Activated CD8-positive, alpha-beta memory T cell treated with anti-CD3 and anti-CD28 coated beads for 1 hour (primary cell): Measurements from ENCODE around the gene ASB18.

Experiments used
- DNase-seq, 2 donors: peaks; one replicate each; pipeline ENCODE4 v3.0.0-alpha.2; 2020; ENCODE audit warnings: low read depth in 1 of 2; ENCODE audit errors: extremely low read depth in 1 of 2

ASB18 gene

DNA sequence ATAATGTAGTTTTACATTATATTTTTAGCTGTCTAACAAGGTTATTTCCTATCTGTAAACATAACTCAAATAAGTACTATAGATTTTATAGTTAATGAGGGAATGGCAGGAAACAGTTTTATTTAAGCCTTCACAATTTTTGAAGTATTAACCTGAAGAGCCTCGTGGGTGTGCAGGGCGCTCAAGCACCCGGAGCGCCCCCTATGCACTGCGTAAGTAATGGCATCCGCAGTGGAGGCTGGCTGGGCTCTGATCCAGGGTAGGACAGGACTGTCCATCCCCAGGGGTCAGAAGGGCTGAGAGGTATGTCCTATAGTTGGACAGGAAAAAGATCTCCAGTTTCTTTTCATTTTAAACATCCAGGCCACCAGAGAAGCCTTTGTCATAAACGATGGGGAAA is 87.8 kb downstream of the ASB18 start:
- no peak for DNase-seq

- DNase-seq = no peak
These were observed 88.6 kb downstream of the ASB18 start for GRCh38 chr2:236175548-236176150.

GRCh38 chr2:236173729-236174607 is 90.2 kb downstream of the ASB18 start:
- no peak for DNase-seq

- DNase-seq = no peak
These were observed 91.0 kb downstream of the ASB18 start for GRCh38 chr2:236173036-236173728.

GRCh38 chr2:236172255-236173035 is 91.8 kb downstream of the ASB18 start:
- DNase-seq = no peak

GRCh38 chr2:236171680-236172254 is 92.4 kb downstream of the ASB18 start:
- DNase-seq = no peak

DNA sequence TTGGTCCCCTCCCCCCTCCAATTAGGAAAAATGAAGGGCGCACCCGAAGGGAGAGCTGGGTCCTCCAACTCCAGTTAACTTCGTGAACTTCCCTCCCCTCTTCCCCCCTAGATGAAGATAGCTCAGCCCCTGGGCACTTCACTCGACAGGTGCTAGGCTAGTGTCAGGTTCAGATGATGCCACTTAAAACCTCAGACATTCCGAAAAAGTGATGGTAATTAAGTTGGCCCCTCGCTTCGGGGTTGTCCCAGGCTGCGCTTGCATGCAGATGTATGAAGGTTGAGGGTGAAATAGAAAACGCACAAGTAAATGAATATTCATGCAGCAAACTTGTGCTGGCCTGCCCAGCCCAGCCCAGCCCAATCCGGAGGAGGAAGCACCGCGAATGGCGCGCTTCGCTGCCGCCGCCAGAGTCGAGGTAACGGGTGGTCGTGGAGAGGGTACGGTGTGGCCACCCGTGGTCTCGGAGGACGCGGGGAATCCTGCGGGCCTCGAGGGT is 93.0 kb downstream of the ASB18 start:
- no peak for DNase-seq

DNA sequence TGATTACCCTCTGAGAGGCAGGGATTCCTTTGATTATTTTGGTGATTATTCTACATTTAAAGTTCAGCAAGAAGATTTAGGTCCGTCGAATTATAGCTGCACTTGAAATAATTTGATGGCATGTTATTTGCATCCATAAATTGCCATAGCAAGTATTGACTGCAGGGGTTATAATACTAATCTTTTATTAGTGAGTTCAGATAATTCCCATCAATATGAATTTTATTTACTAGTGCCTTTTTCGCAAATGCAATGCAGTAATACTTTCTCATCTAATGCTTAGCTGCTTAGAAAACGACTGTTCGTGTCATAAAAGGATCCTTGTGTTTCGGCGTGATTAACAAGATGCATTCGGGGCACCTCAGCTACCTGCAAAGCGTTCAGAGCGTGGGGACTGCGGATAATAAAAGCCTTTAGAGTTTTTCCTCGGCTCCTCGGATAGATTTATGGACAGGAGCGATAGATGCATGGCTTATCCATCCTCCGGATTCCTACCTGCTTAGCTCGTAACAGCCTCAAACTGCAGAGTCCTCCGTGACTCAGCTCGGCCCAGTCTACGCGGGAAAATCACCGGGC is 93.5 kb downstream of the ASB18 start:
- DNase-seq = no peak

- DNase-seq = no peak
These were observed 94.2 kb downstream of the ASB18 start for GRCh38 chr2:236169741-236170589.

DNA sequence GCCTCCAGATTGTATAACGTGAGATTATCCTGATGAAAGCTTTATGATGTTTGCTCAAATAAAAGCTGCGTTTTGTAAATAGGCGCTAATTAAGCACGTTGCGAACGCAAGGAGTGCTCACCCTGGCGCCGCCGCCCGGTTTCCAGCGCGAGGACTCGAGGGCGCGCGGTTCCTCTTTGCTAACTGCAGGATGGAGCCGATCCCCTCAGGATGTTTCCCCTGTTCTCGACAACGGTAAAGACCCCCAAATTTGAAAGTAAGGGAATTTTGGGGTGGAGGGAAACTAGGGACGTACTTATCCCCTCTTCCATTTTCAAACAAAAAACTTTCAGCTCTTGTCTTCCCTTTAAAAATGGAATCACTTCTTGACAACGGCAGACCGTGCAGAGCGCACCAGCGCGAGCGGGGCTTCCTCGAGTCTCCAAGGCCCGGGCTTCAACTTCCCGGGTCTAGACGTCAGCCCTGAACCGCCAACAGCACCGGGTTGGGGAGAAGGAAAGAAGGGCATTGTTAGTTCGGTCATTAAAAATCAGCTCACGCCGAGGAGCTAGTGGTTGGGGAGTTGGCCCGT is 95.0 kb downstream of the ASB18 start:
- DNase-seq = no peak

DNA sequence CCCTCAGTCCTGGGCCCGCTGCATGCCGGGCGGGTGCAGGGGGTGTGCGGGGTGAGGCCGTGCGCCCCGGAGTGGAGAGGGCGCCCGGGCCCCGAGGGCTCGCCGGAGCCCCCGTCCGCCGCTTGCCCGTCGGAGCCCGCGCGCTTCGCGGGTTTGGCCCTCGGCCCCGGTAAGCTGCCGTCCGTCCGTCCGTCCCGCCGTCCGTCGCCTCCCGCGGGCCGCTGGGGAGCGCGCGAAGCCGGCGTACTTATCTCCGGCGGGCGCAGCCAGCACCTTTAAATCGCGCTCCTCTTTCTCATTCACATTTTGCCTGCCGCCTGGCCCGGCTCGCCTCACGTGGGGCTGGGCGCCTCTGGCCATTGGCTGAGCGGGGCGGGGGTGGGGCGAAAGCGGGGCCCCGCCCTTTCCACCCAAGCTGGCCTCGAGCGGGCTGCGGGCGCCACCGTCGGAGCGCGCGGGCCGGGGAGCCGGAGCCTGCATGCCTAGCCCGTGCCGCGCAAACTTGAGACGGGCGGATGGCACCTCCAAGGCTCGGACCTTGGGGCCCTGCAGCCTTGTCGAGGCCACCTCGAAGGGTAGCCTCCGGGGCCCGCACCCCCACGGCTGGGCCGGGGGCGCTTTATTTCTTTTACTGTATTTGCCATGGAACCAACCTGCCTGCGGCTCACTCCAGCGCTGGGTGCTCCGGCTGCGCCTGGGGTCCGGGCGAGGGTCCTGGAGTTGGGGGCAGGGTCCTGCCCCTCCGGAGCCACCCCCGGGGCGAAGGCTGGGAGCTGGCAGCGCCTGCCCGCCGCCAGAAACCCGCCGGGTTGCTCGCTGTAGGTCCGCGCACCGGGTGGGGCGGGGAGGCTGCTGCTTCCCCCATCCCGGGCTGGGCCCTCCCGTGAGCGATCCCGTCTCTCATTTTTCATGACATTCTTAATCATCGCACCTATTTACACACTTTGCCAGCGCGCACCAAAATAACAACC is 95.8 kb downstream of the ASB18 start, which contains the start of gene GBX2:
Gene GBX2 (minus strand): TSS at position 277 of the 971 bp plus-strand sequence. CDS start 415 bp downstream, outside the sequence.
- DNase-seq = no peak

- no peak for DNase-seq
These were observed 96.7 kb downstream of the ASB18 start for GRCh38 chr2:236167297-236168109.

DNA sequence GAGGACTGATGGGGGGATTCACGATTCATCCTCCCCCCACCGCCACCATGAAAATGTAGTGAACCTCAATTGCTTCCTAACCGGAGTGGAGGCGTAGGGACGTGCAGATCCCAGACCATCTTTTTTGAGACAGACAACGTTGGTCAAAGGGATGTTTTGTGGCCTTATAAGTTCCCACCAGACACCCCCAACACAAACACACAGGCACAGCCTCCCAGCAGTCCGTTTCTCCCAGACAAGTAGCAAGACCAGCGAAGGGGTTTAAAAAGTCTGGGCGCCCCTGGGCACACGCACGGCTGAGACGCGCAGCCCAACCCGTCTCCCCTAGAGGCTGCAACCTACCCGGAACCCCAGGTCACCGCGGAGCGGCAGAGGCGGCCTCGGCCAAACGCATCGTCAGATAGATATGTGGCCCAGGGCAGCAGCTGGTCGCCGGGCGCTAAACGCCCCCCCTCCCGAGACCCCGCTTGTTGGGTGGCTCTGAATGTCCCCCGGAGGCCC is 97.4 kb downstream of the ASB18 start:
- no peak for DNase-seq

- no peak for DNase-seq
These were observed 98.1 kb downstream of the ASB18 start for GRCh38 chr2:236165842-236166795.
